ENCODE data around the gene ANO10.

GRCh38 chr3:43629257-43629656 is 7.4 kb upstream of the ANO10 start:
- TF ChIP-seq, protein P1, sequence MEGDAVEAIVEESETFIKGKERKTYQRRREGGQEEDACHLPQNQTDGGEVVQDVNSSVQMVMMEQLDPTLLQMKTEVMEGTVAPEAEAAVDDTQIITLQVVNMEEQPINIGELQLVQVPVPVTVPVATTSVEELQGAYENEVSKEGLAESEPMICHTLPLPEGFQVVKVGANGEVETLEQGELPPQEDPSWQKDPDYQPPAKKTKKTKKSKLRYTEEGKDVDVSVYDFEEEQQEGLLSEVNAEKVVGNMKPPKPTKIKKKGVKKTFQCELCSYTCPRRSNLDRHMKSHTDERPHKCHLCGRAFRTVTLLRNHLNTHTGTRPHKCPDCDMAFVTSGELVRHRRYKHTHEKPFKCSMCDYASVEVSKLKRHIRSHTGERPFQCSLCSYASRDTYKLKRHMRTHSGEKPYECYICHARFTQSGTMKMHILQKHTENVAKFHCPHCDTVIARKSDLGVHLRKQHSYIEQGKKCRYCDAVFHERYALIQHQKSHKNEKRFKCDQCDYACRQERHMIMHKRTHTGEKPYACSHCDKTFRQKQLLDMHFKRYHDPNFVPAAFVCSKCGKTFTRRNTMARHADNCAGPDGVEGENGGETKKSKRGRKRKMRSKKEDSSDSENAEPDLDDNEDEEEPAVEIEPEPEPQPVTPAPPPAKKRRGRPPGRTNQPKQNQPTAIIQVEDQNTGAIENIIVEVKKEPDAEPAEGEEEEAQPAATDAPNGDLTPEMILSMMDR (IDR thresholded peaks at IDR 0.05), result no peak
- no peak for TF ChIP-seq POLR2AphosphoS5 (IDR thresholded peaks at IDR 0.05)
